B cell (primary cell): ENCODE measurements around the gene KCTD12. TPM values are rescaled to one million over a fixed set of nuclear protein-coding genes. Genes with fewer than 3 reads are reported as not detected.

ENCODE experiments used
- ATAC-seq: fragments of 200-7000 bp; cut with Tn5 transposase; one replicate; pipeline ENCODE4 v1.10.0; 2021; ENCODE audit warnings: low read depth, mild to moderate bottlenecking, moderate number of reproducible peaks, moderate library complexity
- CTCF ChIA-PET: fragments of 350-600 bp; sonication (Branson Sonifier 250); formaldehyde crosslinking; loops from one replicate; lab custom pipeline; 2021; ENCODE audit warnings: antibody characterized with exemption, inconsistent platforms; lab: Charles Lee
- POLR2A ChIA-PET: fragments of 350-600 bp; sonication (Branson Sonifier 250); formaldehyde crosslinking; loops from one replicate; lab custom pipeline; 2021; ENCODE audit warnings: antibody characterized with exemption; lab: Charles Lee
- DNase-seq: peaks from one replicate; pipeline ENCODE4 v3.0.0; 2013
- H2AFZ ChIP-seq: 2 replicates; pipeline ENCODE4 v1.6.1; 2012; ENCODE audit warnings: mild to moderate bottlenecking, low read depth, low read length; ENCODE audit not compliant: insufficient read depth, poor library complexity, severe bottlenecking
- H3K27ac ChIP-seq, 2 donors: 1 replicate in 1 of 2; 2 replicates in 1 of 2; pipeline ENCODE4 v1.5.1; 2012 to 2013; ENCODE audit warnings: low read length in 2 of 2, mild to moderate bottlenecking in 2 of 2, moderate library complexity in 1 of 2
- H3K27me3 ChIP-seq, 4 experiments: fragments of 200-600 bp in 1 of 4; sonication (generic) in 1 of 4; replicated peaks in 1 of 4; 1 replicate in 2 of 4; 2 replicates in 2 of 4; pipeline versions ENCODE4 v1.6.1 to v1.7.0; 2013 to 2016; ENCODE audit warnings: low read length in 3 of 4, mild to moderate bottlenecking in 2 of 4, mixed read lengths in 1 of 4, moderate library complexity in 1 of 4; ENCODE audit not compliant: insufficient read depth in 4 of 4, control insufficient read depth in 3 of 4; ENCODE audit errors: control extremely low read depth in 1 of 4
- H3K36me3 ChIP-seq, 2 experiments: replicated peaks in 1 of 2; 1 replicate in 1 of 2; 2 replicates in 1 of 2; pipeline versions ENCODE4 v1.6.1 to v1.7.1; 2013; ENCODE audit warnings: low read length in 1 of 2; ENCODE audit not compliant: insufficient read depth in 2 of 2, control insufficient read depth in 1 of 2; ENCODE audit errors: control extremely low read depth in 1 of 2, extremely low read depth in 1 of 2
- H3K4me1 ChIP-seq, 2 donors: fragments of 200-600 bp in 1 of 2; sonication (generic) in 1 of 2; 1 replicate in 1 of 2; 2 replicates in 1 of 2; pipeline versions ENCODE4 v1.5.1 to v1.6.1; 2013 to 2017; ENCODE audit warnings: low read length in 2 of 2; ENCODE audit not compliant: control insufficient read depth in 2 of 2, insufficient read depth in 2 of 2
- H3K4me2 ChIP-seq: replicated peaks from 2 replicates; pipeline ENCODE3; 2012; ENCODE audit warnings: mild to moderate bottlenecking, low read depth, low read length; ENCODE audit not compliant: poor library complexity, severe bottlenecking
- H3K4me3 ChIP-seq, 5 experiments: fragments of 200-600 bp in 1 of 5; sonication (generic) in 1 of 5; 1 replicate in 3 of 5; 2 replicates in 2 of 5; pipeline versions ENCODE4 v1.5.1 to v1.7.0; 2011 to 2016; ENCODE audit warnings: low read length in 4 of 5, mild to moderate bottlenecking in 4 of 5, low read depth in 2 of 5, control low read depth in 1 of 5, moderate library complexity in 1 of 5; ENCODE audit not compliant: insufficient read depth in 1 of 5; ENCODE audit errors: control extremely low read depth in 1 of 5, extremely low read depth in 1 of 5
- H3K79me2 ChIP-seq: fragments of 200-600 bp; sonication (generic); one replicate; pipeline ENCODE4 v1.6.0; 2016; ENCODE audit warnings: low read length; ENCODE audit not compliant: control insufficient read depth, insufficient read depth
- H3K9ac ChIP-seq: fragments of 200-600 bp; sonication (generic); 2 replicates; pipeline ENCODE4 v1.6.1; 2017; ENCODE audit warnings: mild to moderate bottlenecking, low read length, moderate library complexity
- H3K9me3 ChIP-seq, 3 donors: one replicate each; pipeline versions ENCODE4 v1.6.1 to v1.7.1; 2013; ENCODE audit warnings: low read length in 2 of 3; ENCODE audit not compliant: control insufficient read depth in 2 of 3, insufficient read depth in 1 of 3; ENCODE audit errors: control extremely low read depth in 1 of 3
- H4K20me1 ChIP-seq: 2 replicates; pipeline ENCODE4 v1.6.0; 2012; ENCODE audit warnings: mild to moderate bottlenecking, low read length; ENCODE audit not compliant: insufficient read depth, control insufficient read depth, poor library complexity, severe bottlenecking
- H3K27ac Mint-ChIP-seq: one replicate; pipeline ENCODE4 v1.8.0; 2021; ENCODE audit warnings: mixed read lengths
- H3K27me3 Mint-ChIP-seq: one replicate; pipeline ENCODE4 v1.8.0; 2021; ENCODE audit warnings: mixed read lengths
- H3K4me1 Mint-ChIP-seq: one replicate; pipeline ENCODE4 v1.8.0; 2021; ENCODE audit warnings: mixed read lengths
- H3K4me3 Mint-ChIP-seq: one replicate; pipeline ENCODE4 v1.8.0; 2021; ENCODE audit warnings: mixed read lengths
- H3K9me3 Mint-ChIP-seq: one replicate; pipeline ENCODE4 v1.8.0; 2022; ENCODE audit warnings: mixed read lengths; ENCODE audit not compliant: insufficient read depth
- EZH2 ChIP-seq: IDR thresholded peaks from 2 replicates; pipeline ENCODE4 v1.6.1; 2012; ENCODE audit warnings: borderline replicate concordance, low read depth, mild to moderate bottlenecking, moderate library complexity, low read length; ENCODE audit not compliant: insufficient read depth, poor library complexity, severe bottlenecking
- WGBS: methylation state at CpG from one replicate; pipeline ENCODE4 v1.1.5; 2013; ENCODE audit warnings: missing lambda C conversion rate; ENCODE audit not compliant: insufficient coverage; 5-methylcytosine and 5-hydroxymethylcytosine counted together
- intact Hi-C: fragments of 100-400 bp; cut with micrococcal nuclease; formaldehyde crosslinking; loops from one replicate; pipeline ENCODE4 v1.10.0; 2022
- polyA plus RNA-seq: library from polyadenylated mRNA; depleted of rRNA; stranded (reverse); fragments of >200 nt; gene quantifications from 2 replicates; pipeline ENCODE4 v1.2.3, GENCODE V29; 2012
- total RNA-seq, 2 donors: library from RNA; stranded (reverse); fragments of 120-200 nt in 1 of 2; gene quantifications; 1 replicate in 1 of 2; 2 replicates in 1 of 2; pipeline versions ENCODE4 v1.2.3 to v1.2.4, GENCODE V29; 2013 to 2022
- TF ChIP-seq, protein P1 (sequence below): fragments of 200-600 bp; IDR thresholded peaks from one replicate; pipeline ENCODE4 v1.8.0; 2022; ENCODE audit warnings: antibody characterized with exemption, mild to moderate bottlenecking

The KCTD12 gene
- total and polyA plus RNA-seq, 2 donors (not counting 1 experiment from before 2014, with no cell fraction given) = 1.8 to 6.2 TPM

DNA sequence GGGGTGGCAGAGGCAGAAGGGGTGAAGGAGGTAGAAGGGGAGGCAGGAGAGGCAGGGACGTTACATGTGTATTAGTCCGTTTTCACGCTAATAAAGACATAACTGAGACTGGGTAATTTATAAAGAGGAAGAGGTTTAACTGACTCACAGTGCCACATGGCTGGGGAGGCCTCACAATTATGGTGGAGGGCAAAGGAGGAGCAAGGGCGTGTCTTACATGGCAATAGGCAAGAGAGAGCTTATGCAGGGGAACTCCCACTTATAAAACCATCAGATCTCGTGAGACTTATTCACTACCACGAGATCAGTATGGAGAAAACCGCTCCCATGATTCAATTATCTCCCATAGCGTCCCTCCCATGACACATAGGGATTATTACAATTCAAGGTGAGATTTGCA is 43.1 kb upstream of the KCTD12 start:
- ChIA-PET POLR2A (no interaction called here), CTCF (no interaction called here)
- H3K9me3 Mint-ChIP-seq = no peaks in the 10 kb centered on the region
- Histone ChIP-seq H2AFZ (no peak overlapping the region), H3K4me2 (no peak overlapping the region), H3K27me3 (peaks cover 0 to 2% (median under 1%) of the 10 kb centered on the region in 4 experiments), H4K20me1 (no peaks in the 10 kb centered on the region), H3K4me1 (no peaks in the 10 kb centered on the region), H3K9ac (no peak overlapping the region), H3K9me3 (peaks cover 0 to 3% (median 0%) of the 10 kb centered on the region in 3 donors), H3K27ac (no peak overlapping the region), H3K4me3 (no peak overlapping the region), H3K79me2 (no peaks in the 10 kb centered on the region), H3K36me3 (no peaks in the 10 kb centered on the region)
- 75% methylated on average over 3 of the region's 8 CpGs for WGBS
- H3K4me3 Mint-ChIP-seq = no peak overlapping the region
- H3K27me3 Mint-ChIP-seq = peaks cover 9% of the 10 kb centered on the region
- intact Hi-C loops = no loop called here
- H3K4me1 Mint-ChIP-seq = no peaks in the 10 kb centered on the region
- no peak overlapping the region for H3K27ac Mint-ChIP-seq
- no peak for TF ChIP-seq EZH2
- TF ChIP-seq, protein P1, sequence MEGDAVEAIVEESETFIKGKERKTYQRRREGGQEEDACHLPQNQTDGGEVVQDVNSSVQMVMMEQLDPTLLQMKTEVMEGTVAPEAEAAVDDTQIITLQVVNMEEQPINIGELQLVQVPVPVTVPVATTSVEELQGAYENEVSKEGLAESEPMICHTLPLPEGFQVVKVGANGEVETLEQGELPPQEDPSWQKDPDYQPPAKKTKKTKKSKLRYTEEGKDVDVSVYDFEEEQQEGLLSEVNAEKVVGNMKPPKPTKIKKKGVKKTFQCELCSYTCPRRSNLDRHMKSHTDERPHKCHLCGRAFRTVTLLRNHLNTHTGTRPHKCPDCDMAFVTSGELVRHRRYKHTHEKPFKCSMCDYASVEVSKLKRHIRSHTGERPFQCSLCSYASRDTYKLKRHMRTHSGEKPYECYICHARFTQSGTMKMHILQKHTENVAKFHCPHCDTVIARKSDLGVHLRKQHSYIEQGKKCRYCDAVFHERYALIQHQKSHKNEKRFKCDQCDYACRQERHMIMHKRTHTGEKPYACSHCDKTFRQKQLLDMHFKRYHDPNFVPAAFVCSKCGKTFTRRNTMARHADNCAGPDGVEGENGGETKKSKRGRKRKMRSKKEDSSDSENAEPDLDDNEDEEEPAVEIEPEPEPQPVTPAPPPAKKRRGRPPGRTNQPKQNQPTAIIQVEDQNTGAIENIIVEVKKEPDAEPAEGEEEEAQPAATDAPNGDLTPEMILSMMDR = no peak
- DNase-seq = no peak
- no peak for ATAC-seq

DNA sequence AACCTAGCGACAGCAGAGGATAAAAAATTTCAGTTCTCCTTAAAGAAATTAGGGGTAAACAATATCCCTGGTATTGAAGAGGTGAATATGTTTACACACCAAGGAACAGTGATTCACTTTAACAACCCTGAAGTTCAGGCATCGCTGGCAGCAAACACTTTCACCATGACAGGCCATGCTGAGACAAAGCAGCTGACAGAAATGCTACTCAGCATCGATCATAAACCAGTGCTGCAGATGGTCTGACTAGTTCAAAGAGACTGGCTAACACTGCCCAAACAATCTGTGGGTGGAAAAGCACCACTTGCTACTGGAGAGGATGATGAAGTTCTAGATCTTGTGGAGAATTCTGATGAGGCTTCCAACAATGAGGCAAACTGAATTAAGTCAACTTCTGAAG is 42.3 kb upstream of the KCTD12 start:
- H3K4me2 ChIP-seq = no peak overlapping the region
- DNase-seq = no peak
- ATAC-seq = no peak
- no peaks in the 10 kb centered on the region for H3K9me3 Mint-ChIP-seq
- no peaks in the 10 kb centered on the region for H3K4me1 ChIP-seq
- ChIA-PET CTCF (no interaction called here), POLR2A (no interaction called here)
- peaks cover 9% of the 10 kb centered on the region for H3K27me3 Mint-ChIP-seq
- H3K9ac ChIP-seq = no peak overlapping the region
- H3K4me1 Mint-ChIP-seq = no peaks in the 10 kb centered on the region
- no peaks in the 10 kb centered on the region for H3K79me2 ChIP-seq
- TF ChIP-seq, protein P1 = no peak
- no peak for TF ChIP-seq EZH2
- intact Hi-C loops = no loop called here
- no peaks in the 10 kb centered on the region for H4K20me1 ChIP-seq
- no peak overlapping the region for H3K4me3 Mint-ChIP-seq
- no peaks in the 10 kb centered on the region for H3K36me3 ChIP-seq
- no peak overlapping the region for H3K27ac ChIP-seq
- peaks cover 0 to 3% (median 0%) of the 10 kb centered on the region in 3 donors for H3K9me3 ChIP-seq
- no peak overlapping the region for H3K4me3 ChIP-seq
- no peak overlapping the region for H2AFZ ChIP-seq
- H3K27ac Mint-ChIP-seq = no peak overlapping the region
- peaks cover 0 to 2% (median under 1%) of the 10 kb centered on the region in 4 experiments for H3K27me3 ChIP-seq
- 85% methylated on average over 2 of the region's 3 CpGs for WGBS
